Astrocyte (in vitro differentiated cells and primary cell): ENCODE data around the gene RHO.

Source experiments
- EZH2 ChIP-seq: IDR thresholded peaks from 2 replicates; pipeline ENCODE4 v1.6.1; 2012; ENCODE audit warnings: mild to moderate bottlenecking, low read length, inconsistent platforms; ENCODE audit not compliant: insufficient read depth
- TF ChIP-seq, protein P1 (sequence below): IDR thresholded peaks from 2 replicates; pipeline ENCODE4 v1.5.1; 2011; ENCODE audit warnings: low read depth, mild to moderate bottlenecking, inconsistent platforms, low read length, moderate library complexity; ENCODE audit not compliant: insufficient read depth

DNA sequence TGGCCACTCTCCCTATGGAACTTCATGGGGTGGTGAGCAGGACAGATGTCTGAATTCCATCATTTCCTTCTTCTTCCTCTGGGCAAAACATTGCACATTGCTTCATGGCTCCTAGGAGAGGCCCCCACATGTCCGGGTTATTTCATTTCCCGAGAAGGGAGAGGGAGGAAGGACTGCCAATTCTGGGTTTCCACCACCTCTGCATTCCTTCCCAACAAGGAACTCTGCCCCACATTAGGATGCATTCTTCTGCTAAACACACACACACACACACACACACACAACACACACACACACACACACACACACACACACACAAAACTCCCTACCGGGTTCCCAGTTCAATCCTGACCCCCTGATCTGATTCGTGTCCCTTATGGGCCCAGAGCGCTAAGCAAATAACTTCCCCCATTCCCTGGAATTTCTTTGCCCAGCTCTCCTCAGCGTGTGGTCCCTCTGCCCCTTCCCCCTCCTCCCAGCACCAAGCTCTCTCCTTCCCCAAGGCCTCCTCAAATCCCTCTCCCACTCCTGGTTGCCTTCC, 1.9 kb downstream of the RHO start:
- TF ChIP-seq, protein P1, sequence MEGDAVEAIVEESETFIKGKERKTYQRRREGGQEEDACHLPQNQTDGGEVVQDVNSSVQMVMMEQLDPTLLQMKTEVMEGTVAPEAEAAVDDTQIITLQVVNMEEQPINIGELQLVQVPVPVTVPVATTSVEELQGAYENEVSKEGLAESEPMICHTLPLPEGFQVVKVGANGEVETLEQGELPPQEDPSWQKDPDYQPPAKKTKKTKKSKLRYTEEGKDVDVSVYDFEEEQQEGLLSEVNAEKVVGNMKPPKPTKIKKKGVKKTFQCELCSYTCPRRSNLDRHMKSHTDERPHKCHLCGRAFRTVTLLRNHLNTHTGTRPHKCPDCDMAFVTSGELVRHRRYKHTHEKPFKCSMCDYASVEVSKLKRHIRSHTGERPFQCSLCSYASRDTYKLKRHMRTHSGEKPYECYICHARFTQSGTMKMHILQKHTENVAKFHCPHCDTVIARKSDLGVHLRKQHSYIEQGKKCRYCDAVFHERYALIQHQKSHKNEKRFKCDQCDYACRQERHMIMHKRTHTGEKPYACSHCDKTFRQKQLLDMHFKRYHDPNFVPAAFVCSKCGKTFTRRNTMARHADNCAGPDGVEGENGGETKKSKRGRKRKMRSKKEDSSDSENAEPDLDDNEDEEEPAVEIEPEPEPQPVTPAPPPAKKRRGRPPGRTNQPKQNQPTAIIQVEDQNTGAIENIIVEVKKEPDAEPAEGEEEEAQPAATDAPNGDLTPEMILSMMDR = no peak
- no peak for TF ChIP-seq EZH2
